Ishikawa (cell line): ENCODE results near the gene B4GALNT4.

ENCODE experiments used
- CEBPB ChIP-seq: IDR thresholded peaks from 2 replicates; pipeline ENCODE4 v1.6.1; 2012
- CREB1 ChIP-seq: IDR thresholded peaks from 2 replicates; pipeline ENCODE4 v1.6.1; 2012; ENCODE audit warnings: low read depth
- EGR1 ChIP-seq: IDR thresholded peaks from 2 replicates; pipeline ENCODE4 v1.6.1; 2012
- EP300 ChIP-seq: IDR thresholded peaks from 2 replicates; pipeline ENCODE4 v1.6.1; 2012; ENCODE audit warnings: borderline replicate concordance
- FOXM1 ChIP-seq: IDR thresholded peaks from 2 replicates; pipeline ENCODE4 v1.6.1; 2012; ENCODE audit warnings: low read depth, borderline replicate concordance
- MAX ChIP-seq: IDR thresholded peaks from 2 replicates; pipeline ENCODE4 v1.6.1; 2012
- RAD21 ChIP-seq: IDR thresholded peaks from 2 replicates; pipeline ENCODE4 v1.6.1; 2012; ENCODE audit warnings: low read depth
- REST ChIP-seq: IDR thresholded peaks from 2 replicates; pipeline ENCODE4 v1.6.1; 2012; ENCODE audit warnings: low read depth, mild to moderate bottlenecking
- TAF1 ChIP-seq: IDR thresholded peaks from 2 replicates; pipeline ENCODE4 v1.6.1; 2012; ENCODE audit warnings: low read depth, mild to moderate bottlenecking
- TCF12 ChIP-seq: IDR thresholded peaks from 2 replicates; pipeline ENCODE4 v1.6.1; 2012; ENCODE audit warnings: low read depth
- TEAD4 ChIP-seq: IDR thresholded peaks from 2 replicates; pipeline ENCODE4 v1.6.1; 2012
- USF1 ChIP-seq: IDR thresholded peaks from 2 replicates; pipeline ENCODE4 v1.6.1; 2012
- YY1 ChIP-seq: IDR thresholded peaks from 2 replicates; pipeline ENCODE4 v1.6.1; 2012; ENCODE audit warnings: low read depth
- ZBTB7A ChIP-seq: IDR thresholded peaks from 2 replicates; pipeline ENCODE4 v1.6.1; 2012; ENCODE audit warnings: low read depth

GRCh38 chr11:372809-373715 lies 3.8 kb downstream of the B4GALNT4 start:
- TF ChIP-seq TAF1 (no peak), EP300 (no peak), YY1 (no peak), TEAD4 (no peak), CREB1 (no peak), CEBPB (no peak), USF1 (no peak), REST (no peak), FOXM1 (no peak), MAX (no peak), RAD21 (no peak), ZBTB7A (no peak), EGR1 (no peak), TCF12 (no peak)
